HepG2 (cell line): ENCODE measurements around the gene WDR5B. TPM values are rescaled to one million over a fixed set of nuclear protein-coding genes. Genes with fewer than 3 reads are reported as not detected.

Experiments
- ATAC-seq: fragments of 200-7000 bp; cut with Tn5 transposase; 3 replicates; pipeline ENCODE4 v1.9.1; 2020; ENCODE audit warnings: mild to moderate bottlenecking, moderate library complexity
- BruUV-seq: library from RNA; stranded (reverse); fragments of 400-500 nt; replicated peaks from 2 replicates; lab custom pipeline; 2021; lab: Mats Ljungman, UMichigan
- CTCF ChIA-PET: fragments of 300-600 bp; formaldehyde crosslinking; extraction: SDS; loops from one replicate; lab custom pipeline; 2021; ENCODE audit warnings: low total read pairs, inconsistent platforms, low intra/inter-chr PET ratio; lab: Yijun Ruan, JAX
- POLR2A ChIA-PET: fragments of 350-600 bp; sonication (Branson Sonifier 250); formaldehyde crosslinking; loops from one replicate; lab custom pipeline; 2020; ENCODE audit warnings: antibody characterized with exemption, inconsistent platforms; lab: Yijun Ruan, JAX
- DNase-seq: peaks from one replicate; pipeline ENCODE4 v3.0.0-alpha.2; 2015; ENCODE audit warnings: low spot score
- FAIRE-seq: peaks from 3 replicates; lab custom pipeline; 2011; peaks lifted over from hg19 to GRCh38; lab: Jason Lieb, UNC
- H2AFZ ChIP-seq: one replicate; pipeline ENCODE4 v1.6.1; 2011; ENCODE audit warnings: low read length, inconsistent platforms
- H3K27ac ChIP-seq: fragments of 300-600 bp; 3 replicates; pipeline ENCODE4 v1.8.0; 2011; ENCODE audit warnings: mixed run types, mild to moderate bottlenecking, mixed read lengths, low read length, inconsistent platforms; ENCODE audit not compliant: insufficient read depth; ENCODE audit errors: extremely low read length
- H3K27me3 ChIP-seq, 2 experiments: fragments of 200-600 bp in 1 of 2; 2 replicates in 1 of 2; 3 replicates in 1 of 2; pipeline versions ENCODE4 v1.6.0 to v1.8.0; 2011; ENCODE audit warnings: low read length in 2 of 2, mild to moderate bottlenecking in 2 of 2, moderate library complexity in 2 of 2, inconsistent platforms in 1 of 2; ENCODE audit not compliant: insufficient read depth in 2 of 2, control insufficient read depth in 1 of 2
- H3K36me3 ChIP-seq, 2 experiments: fragments of 200-600 bp in 1 of 2; replicated peaks in 1 of 2; 2 replicates in 1 of 2; 3 replicates in 1 of 2; pipeline versions ENCODE4 v1.5.1 to v1.8.0; 2011; ENCODE audit warnings: low read length in 2 of 2, inconsistent platforms in 1 of 2; ENCODE audit not compliant: insufficient read depth in 2 of 2, control insufficient read depth in 1 of 2
- H3K4me1 ChIP-seq: 2 replicates; pipeline ENCODE4 v1.5.1; 2012; ENCODE audit warnings: low read length, inconsistent platforms; ENCODE audit not compliant: insufficient read depth
- H3K4me2 ChIP-seq: 2 replicates; pipeline ENCODE4 v1.6.0; 2011; ENCODE audit warnings: low read depth, low read length, inconsistent platforms
- H3K4me3 ChIP-seq, 3 experiments: fragments of 200-600 bp in 1 of 3; sonication (generic), shearing (Covaris generic) in 1 of 3; replicated peaks in 1 of 3; 2 replicates each; pipeline ENCODE4 v1.5.1; 2011 to 2016; ENCODE audit warnings: low read length in 3 of 3, inconsistent platforms in 2 of 3, low read depth in 2 of 3, mild to moderate bottlenecking in 2 of 3, control low read depth in 1 of 3, mixed read lengths in 1 of 3; ENCODE audit not compliant: insufficient read depth in 1 of 3
- H3K79me2 ChIP-seq: one replicate; pipeline ENCODE4 v1.6.1; 2011; ENCODE audit warnings: low read length, inconsistent platforms; ENCODE audit not compliant: insufficient read depth
- H3K9ac ChIP-seq: 2 replicates; pipeline ENCODE4 v1.6.0; 2011; ENCODE audit warnings: mild to moderate bottlenecking, low read depth, low read length, inconsistent platforms; ENCODE audit not compliant: insufficient read depth
- H3K9me3 ChIP-seq: 2 replicates; pipeline ENCODE4 v1.5.1; 2012; ENCODE audit warnings: mild to moderate bottlenecking, low read length
- H4K20me1 ChIP-seq: 2 replicates; pipeline ENCODE4 v1.6.0; 2011; ENCODE audit warnings: inconsistent platforms, mild to moderate bottlenecking, low read length, moderate library complexity; ENCODE audit not compliant: insufficient read depth
- RBM22 ChIP-seq: fragments of 200-400 bp; formaldehyde crosslinking; optimal IDR thresholded peaks from 2 replicates; pipeline ENCODE3; 2017; ENCODE audit warnings: mild to moderate bottlenecking, low read length, moderate library complexity
- RFX1 ChIP-seq: fragments of 450-650 bp; IDR thresholded peaks from 2 replicates; pipeline ENCODE4 v1.6.1; 2017
- RFX3 ChIP-seq: IDR thresholded peaks from 2 replicates; pipeline ENCODE4 v1.6.1; 2016; ENCODE audit warnings: missing biosample characterization, missing genetic modification reagents
- SATB2 ChIP-seq: sonication (generic); formaldehyde crosslinking; IDR thresholded peaks from 2 replicates; pipeline ENCODE4 v1.5.0; 2020; ENCODE audit warnings: missing genetic modification reagents
- TMF1 ChIP-seq: sonication (generic); formaldehyde crosslinking; IDR thresholded peaks from 2 replicates; pipeline ENCODE4 v1.8.1; 2022; ENCODE audit warnings: low read depth, missing genetic modification reagents
- ZNF383 ChIP-seq: sonication (generic); formaldehyde crosslinking; IDR thresholded peaks from 2 replicates; pipeline ENCODE4 v1.4.0; 2020; ENCODE audit warnings: missing genetic modification reagents, mild to moderate bottlenecking, borderline replicate concordance
- ZNF44 ChIP-seq: sonication (generic); formaldehyde crosslinking; IDR thresholded peaks from 2 replicates; pipeline ENCODE4 v1.5.1; 2020; ENCODE audit warnings: mild to moderate bottlenecking, missing genetic modification reagents
- ZNF446 ChIP-seq: sonication (generic); formaldehyde crosslinking; IDR thresholded peaks from 2 replicates; pipeline ENCODE4 v1.5.0; 2020; ENCODE audit warnings: mild to moderate bottlenecking, missing genetic modification reagents
- ZNF567 ChIP-seq: sonication (generic); formaldehyde crosslinking; IDR thresholded peaks from 2 replicates; pipeline ENCODE4 v1.8.1; 2023; ENCODE audit warnings: mild to moderate bottlenecking, missing genetic modification reagents, borderline replicate concordance
- ZNF652 ChIP-seq: IDR thresholded peaks from 2 replicates; pipeline ENCODE4 v1.6.1; 2016; ENCODE audit warnings: low read depth, borderline replicate concordance
- WGBS: methylation state at CpG from one replicate; pipeline ENCODE4 v1.1.6; 2017; ENCODE audit warnings: low lambda C conversion rate; 5-methylcytosine and 5-hydroxymethylcytosine counted together
- in situ Hi-C: cut with HindIII; loops from 2 replicates; pipeline ENCODE4 v1.10.0; 2017; ENCODE audit warnings: low pct_unique_long_range_greater_than_20kb; ENCODE audit not compliant: extremely low pct_ligation_motif_present
- intact Hi-C: fragments of 100-400 bp; cut with micrococcal nuclease; formaldehyde crosslinking; loops from one replicate; pipeline ENCODE4 v1.10.0; 2022; ENCODE audit not compliant: unreplicated experiment
- polyA plus RNA-seq, 8 experiments: library from polyadenylated mRNA; depleted of rRNA in 3 of 8; stranded (reverse) in 7 of 8; unstranded in 1 of 8; fragments of >200 nt; fragmentation: Illumina TruSeq in 4 of 8; extraction: Trizol in 4 of 8; gene quantifications; 2 replicates each; pipeline versions ENCODE4 v1.2.1 to v1.2.3, GENCODE V29; 2011 to 2016; ENCODE audit warnings: low read depth in 4 of 8, missing spikeins in 1 of 8, mixed read lengths in 1 of 8; ENCODE audit not compliant: insufficient read depth in 1 of 8
- total RNA-seq, 5 experiments: library from RNA; depleted of rRNA; stranded (reverse); fragments of >200 nt; fragmentation: Illumina TruSeq; extraction: Trizol; gene quantifications; 2 replicates each; pipeline ENCODE4 v1.2.3, GENCODE V29; 2016; ENCODE audit warnings: low read depth in 1 of 5
- TF ChIP-seq, protein P1 (sequence below): sonication (generic); formaldehyde crosslinking; IDR thresholded peaks from 2 replicates; pipeline ENCODE4 v1.4.0; 2020; ENCODE audit warnings: mild to moderate bottlenecking, missing genetic modification reagents

The WDR5B gene
- total and polyA plus RNA-seq, 2 of the 13 experiments (the other 11 are each of a cell fraction or from before 2014, with no cell fraction given) = 2.5 to 3.6 TPM

DNA sequence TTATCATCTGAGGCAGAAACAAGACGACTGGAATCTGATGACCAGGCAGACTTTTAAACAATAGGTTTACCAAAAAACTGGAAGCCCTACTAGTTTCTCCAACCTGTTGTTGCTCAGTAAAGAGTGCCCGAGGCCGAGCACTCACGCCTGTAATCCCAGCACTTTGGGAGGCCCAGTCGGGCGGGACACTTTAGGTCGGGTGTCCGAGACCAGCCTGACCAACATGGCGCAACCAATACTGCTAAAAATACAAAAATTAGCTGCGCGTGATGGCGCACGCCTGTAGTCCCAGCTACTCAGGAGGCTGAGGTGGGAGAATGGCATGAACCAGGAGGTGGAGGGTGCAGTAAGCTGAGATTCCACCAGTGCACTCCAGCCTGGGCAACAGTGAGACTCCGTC is 1.1 kb upstream of the WDR5B start (continued):
- TF ChIP-seq, protein P1, sequence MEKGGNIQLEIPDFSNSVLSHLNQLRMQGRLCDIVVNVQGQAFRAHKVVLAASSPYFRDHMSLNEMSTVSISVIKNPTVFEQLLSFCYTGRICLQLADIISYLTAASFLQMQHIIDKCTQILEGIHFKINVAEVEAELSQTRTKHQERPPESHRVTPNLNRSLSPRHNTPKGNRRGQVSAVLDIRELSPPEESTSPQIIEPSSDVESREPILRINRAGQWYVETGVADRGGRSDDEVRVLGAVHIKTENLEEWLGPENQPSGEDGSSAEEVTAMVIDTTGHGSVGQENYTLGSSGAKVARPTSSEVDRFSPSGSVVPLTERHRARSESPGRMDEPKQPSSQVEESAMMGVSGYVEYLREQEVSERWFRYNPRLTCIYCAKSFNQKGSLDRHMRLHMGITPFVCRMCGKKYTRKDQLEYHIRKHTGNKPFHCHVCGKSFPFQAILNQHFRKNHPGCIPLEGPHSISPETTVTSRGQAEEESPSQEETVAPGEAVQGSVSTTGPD (CRISPR knock-in tag) = no peak

DNA sequence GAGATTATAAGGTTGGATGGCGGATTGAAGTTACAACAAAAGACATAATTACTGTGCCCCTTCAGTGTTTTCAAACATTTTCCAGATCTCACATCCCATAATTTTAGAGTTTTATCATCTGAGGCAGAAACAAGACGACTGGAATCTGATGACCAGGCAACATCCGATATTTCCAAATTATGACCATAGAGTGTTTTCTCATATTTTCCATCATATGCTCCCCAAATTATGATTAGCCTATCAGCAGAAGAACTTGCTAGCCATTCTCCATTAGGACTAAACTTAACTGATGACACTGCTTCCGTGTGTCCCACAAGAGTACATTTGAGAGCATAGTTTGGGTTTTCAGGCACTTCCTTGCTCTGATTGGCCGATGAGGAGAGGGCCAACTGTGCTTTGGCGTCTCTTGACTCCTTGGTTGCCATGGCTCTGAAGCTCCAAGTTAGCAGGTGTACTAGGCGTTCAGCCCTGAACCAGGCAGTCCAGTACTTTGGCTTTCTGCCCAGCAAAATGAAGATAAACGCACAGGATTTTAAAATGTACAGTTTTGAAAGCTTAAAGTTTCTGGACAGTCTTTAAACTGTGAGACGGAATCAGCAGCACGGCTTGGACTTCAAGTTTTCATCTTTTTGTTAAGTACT is 638 bp downstream of the WDR5B start:
- Histone ChIP-seq H3K4me2 (peak overlapping the region; percentile 99), H3K9ac (peak overlapping the region; percentile 95), H3K27ac (peak overlapping the region; percentile 89), H3K9me3 (no peaks in the 10 kb centered on the region), H3K4me1 (peaks cover 33% of the 10 kb centered on the region), H2AFZ (no peak overlapping the region), H3K27me3 (no peaks in the 10 kb centered on the region; a peak in 1 of 5 replicates), H4K20me1 (no peaks in the 10 kb centered on the region), H3K4me3 (peak overlapping the region; percentile 61 to 81 (median 81)), H3K79me2 (peaks cover 35% of the 10 kb centered on the region), H3K36me3 (peaks cover 1 to 14% of the 10 kb centered on the region in 2 experiments; a peak in 3 of 5 replicates)
- in situ Hi-C loops (no loop called here), intact Hi-C loops (loop anchor here (2.0 kb wide), 1 partner anchor 22 kb away; no protein-coding TSS in a partner anchor)
- ATAC-seq (peak; percentile 50), FAIRE-seq (peak; percentile 37), DNase-seq (peak; percentile 25)
- BruUV-seq = TSS peak; percentile 80
- ChIA-PET POLR2A (interaction anchor here (1.3 to 2.7 kb wide), 10 partner anchors 10 to 379 kb away, joined by 4 to 48 read pairs (median 4); partner anchors contain the start of genes DTX3L, FAM162A, HSPBAP1 and KPNA1), CTCF (no interaction called here)
- 24% methylated on average over 10 of the region's 10 CpGs for WGBS
- TF ChIP-seq ZNF567 = 0 out of 2 replicates have a peak, but pooled peaks have one; percentile 3
- peak; percentile 70 for TF ChIP-seq RFX3 (CRISPR knock-in tag)
- TF ChIP-seq ZNF44 (CRISPR knock-in tag) = 0 out of 2 replicates have a peak, but pooled peaks have one; percentile 4
- TF ChIP-seq ZNF652 (CRISPR knock-in tag) = peak; percentile 50; the same call in 1 of the 2 replicates
- no peak for TF ChIP-seq ZNF446 (CRISPR knock-in tag)
- TF ChIP-seq TMF1 (CRISPR knock-in tag) = peak; percentile 12; the same call in 1 of the 2 replicates
- TF ChIP-seq ZNF383 = no peak
- TF ChIP-seq RFX1 = peak; percentile 29; the same call in 1 of the 2 replicates
- TF ChIP-seq SATB2 (CRISPR knock-in tag) = no peak
- TF ChIP-seq RBM22 = peak; percentile 45
